Neural progenitor cell (in vitro differentiated cells): Measurements from ENCODE around the gene PTPRG. TPM values are rescaled to one million over a fixed set of nuclear protein-coding genes. Genes with fewer than 3 reads are reported as not detected.

ENCODE experiments used
- DNase-seq: peaks from one replicate; pipeline ENCODE4 v3.0.0-alpha.2; 2016; ENCODE audit warnings: low spot score
- H2AFZ ChIP-seq: fragments of 200-600 bp; sonication (generic); replicated peaks from 2 replicates; pipeline ENCODE4 v1.6.1; 2016; ENCODE audit warnings: antibody characterized with exemption
- H3F3A ChIP-seq: fragments of 200-600 bp; sonication (generic); 2 replicates; pipeline ENCODE4 v1.6.1; 2016; ENCODE audit warnings: antibody characterized with exemption, low read depth
- H3K27ac ChIP-seq: fragments of 200-600 bp; sonication (generic); 2 replicates; pipeline ENCODE4 v1.5.1; 2016; ENCODE audit warnings: mild to moderate bottlenecking
- H3K27me3 ChIP-seq: fragments of 200-600 bp; sonication (generic); 2 replicates; pipeline ENCODE4 v1.6.1; 2016; ENCODE audit warnings: mild to moderate bottlenecking, moderate library complexity
- H3K36me3 ChIP-seq: fragments of 200-600 bp; sonication (generic); 2 replicates; pipeline ENCODE4 v1.5.1; 2016
- H3K4me1 ChIP-seq: fragments of 200-600 bp; sonication (generic); 2 replicates; pipeline ENCODE4 v1.6.1; 2016; ENCODE audit warnings: mixed run types
- H3K4me2 ChIP-seq: fragments of 200-600 bp; sonication (generic); 2 replicates; pipeline ENCODE4 v1.6.1; 2016
- H3K4me3 ChIP-seq: fragments of 200-600 bp; sonication (generic); 2 replicates; pipeline ENCODE4 v1.5.1; 2016
- H3K79me2 ChIP-seq: fragments of 200-600 bp; sonication (generic); 2 replicates; pipeline ENCODE4 v1.6.1; 2016; ENCODE audit warnings: low read depth
- H3K9ac ChIP-seq: fragments of 200-600 bp; sonication (generic); 2 replicates; pipeline ENCODE4 v1.6.1; 2016
- H3K9me3 ChIP-seq: fragments of 200-600 bp; sonication (generic); 2 replicates; pipeline ENCODE4 v1.5.1; 2016; ENCODE audit warnings: low read depth
- H4K20me1 ChIP-seq: fragments of 200-600 bp; sonication (generic); 2 replicates; pipeline ENCODE4 v1.6.1; 2016; ENCODE audit warnings: low read depth
- H3K27ac Mint-ChIP-seq: 3 replicates; pipeline ENCODE4 v1.8.0; 2021; ENCODE audit warnings: mixed read lengths
- H3K27me3 Mint-ChIP-seq: 2 replicates; pipeline ENCODE4 v1.8.0; 2022; ENCODE audit warnings: low read depth, mild to moderate bottlenecking, inconsistent platforms, moderate library complexity, mixed read lengths; ENCODE audit not compliant: insufficient read depth
- H3K36me3 Mint-ChIP-seq: 3 replicates; pipeline ENCODE4 v1.8.0; 2021; ENCODE audit warnings: mixed read lengths
- H3K4me1 Mint-ChIP-seq: 3 replicates; pipeline ENCODE4 v1.8.0; 2021; ENCODE audit warnings: mixed read lengths
- H3K4me3 Mint-ChIP-seq: 3 replicates; pipeline ENCODE4 v1.8.0; 2021; ENCODE audit warnings: mild to moderate bottlenecking, moderate library complexity, mixed read lengths
- H3K9me3 Mint-ChIP-seq: 3 replicates; pipeline ENCODE4 v1.8.0; 2020; ENCODE audit warnings: mixed read lengths
- EZH2 ChIP-seq: fragments of 200-600 bp; sonication (generic); IDR thresholded peaks from 2 replicates; pipeline ENCODE4 v1.6.1; 2017; ENCODE audit warnings: antibody characterized with exemption, mild to moderate bottlenecking, moderate library complexity
- EZH2phosphoT487 ChIP-seq: fragments of 200-600 bp; sonication (generic); IDR thresholded peaks from 2 replicates; pipeline ENCODE4 v1.6.1; 2017; ENCODE audit warnings: antibody characterized with exemption
- total RNA-seq: library from RNA; depleted of rRNA; stranded (reverse); fragments of >200 nt; gene quantifications from 2 replicates; pipeline ENCODE4 v1.2.3, GENCODE V29; 2015; ENCODE audit warnings: low replicate concordance
- TF ChIP-seq, protein P1 (sequence below): fragments of 200-600 bp; sonication (generic); IDR thresholded peaks from 2 replicates; pipeline ENCODE4 v1.5.1; 2017; ENCODE audit warnings: antibody characterized with exemption, mild to moderate bottlenecking

Gene PTPRG
- total RNA-seq, 1 donor from 2014 or later: 65.3 TPM

DNA sequence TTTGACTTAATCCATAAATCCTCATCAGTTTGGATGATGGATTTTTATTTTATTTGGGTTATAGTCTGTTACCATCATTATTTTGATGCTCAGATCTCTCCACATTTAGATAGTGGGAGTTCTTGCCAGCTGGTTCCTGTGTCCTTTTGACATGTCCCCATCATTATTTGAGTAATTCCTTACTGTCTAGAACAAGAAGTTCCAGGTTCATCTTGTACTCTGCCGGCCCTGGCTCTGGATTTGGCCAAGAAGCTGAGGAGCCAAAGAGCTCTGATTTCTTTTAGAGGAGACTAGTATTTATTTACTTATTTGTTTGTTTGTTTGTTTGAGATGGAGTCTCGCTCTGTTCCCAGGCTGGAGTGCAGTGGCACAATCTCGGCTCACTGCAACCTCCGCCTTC lies 54.3 kb downstream of the PTPRG start:
- peaks cover 94% of the 10 kb centered on the region for H4K20me1 ChIP-seq
- H3K9ac ChIP-seq: no peak overlapping the region
- Mint-ChIP-seq H3K36me3 (peaks cover 13% of the 10 kb centered on the region), H3K4me3 (no peak overlapping the region), H3K27me3 (peaks cover 7% of the 10 kb centered on the region), H3K27ac (no peak overlapping the region), H3K9me3 (no peaks in the 10 kb centered on the region), H3K4me1 (peaks cover 21% of the 10 kb centered on the region)
- peaks cover 100% of the 10 kb centered on the region for H3K79me2 ChIP-seq
- H3K9me3 ChIP-seq: no peaks in the 10 kb centered on the region
- no peak overlapping the region for H3K4me2 ChIP-seq
- H3K27ac ChIP-seq: no peak overlapping the region
- TF ChIP-seq EZH2 (no peak), EZH2phosphoT487 (no peak)
- TF ChIP-seq, protein P1, sequence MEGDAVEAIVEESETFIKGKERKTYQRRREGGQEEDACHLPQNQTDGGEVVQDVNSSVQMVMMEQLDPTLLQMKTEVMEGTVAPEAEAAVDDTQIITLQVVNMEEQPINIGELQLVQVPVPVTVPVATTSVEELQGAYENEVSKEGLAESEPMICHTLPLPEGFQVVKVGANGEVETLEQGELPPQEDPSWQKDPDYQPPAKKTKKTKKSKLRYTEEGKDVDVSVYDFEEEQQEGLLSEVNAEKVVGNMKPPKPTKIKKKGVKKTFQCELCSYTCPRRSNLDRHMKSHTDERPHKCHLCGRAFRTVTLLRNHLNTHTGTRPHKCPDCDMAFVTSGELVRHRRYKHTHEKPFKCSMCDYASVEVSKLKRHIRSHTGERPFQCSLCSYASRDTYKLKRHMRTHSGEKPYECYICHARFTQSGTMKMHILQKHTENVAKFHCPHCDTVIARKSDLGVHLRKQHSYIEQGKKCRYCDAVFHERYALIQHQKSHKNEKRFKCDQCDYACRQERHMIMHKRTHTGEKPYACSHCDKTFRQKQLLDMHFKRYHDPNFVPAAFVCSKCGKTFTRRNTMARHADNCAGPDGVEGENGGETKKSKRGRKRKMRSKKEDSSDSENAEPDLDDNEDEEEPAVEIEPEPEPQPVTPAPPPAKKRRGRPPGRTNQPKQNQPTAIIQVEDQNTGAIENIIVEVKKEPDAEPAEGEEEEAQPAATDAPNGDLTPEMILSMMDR: no peak
- H3K4me3 ChIP-seq: no peak overlapping the region
- no peak overlapping the region for H2AFZ ChIP-seq
- H3F3A ChIP-seq: no peaks in the 10 kb centered on the region
- H3K27me3 ChIP-seq: no peaks in the 10 kb centered on the region
- H3K4me1 ChIP-seq: peaks cover 23% of the 10 kb centered on the region
- H3K36me3 ChIP-seq: no peaks in the 10 kb centered on the region
- no peak for DNase-seq

DNA sequence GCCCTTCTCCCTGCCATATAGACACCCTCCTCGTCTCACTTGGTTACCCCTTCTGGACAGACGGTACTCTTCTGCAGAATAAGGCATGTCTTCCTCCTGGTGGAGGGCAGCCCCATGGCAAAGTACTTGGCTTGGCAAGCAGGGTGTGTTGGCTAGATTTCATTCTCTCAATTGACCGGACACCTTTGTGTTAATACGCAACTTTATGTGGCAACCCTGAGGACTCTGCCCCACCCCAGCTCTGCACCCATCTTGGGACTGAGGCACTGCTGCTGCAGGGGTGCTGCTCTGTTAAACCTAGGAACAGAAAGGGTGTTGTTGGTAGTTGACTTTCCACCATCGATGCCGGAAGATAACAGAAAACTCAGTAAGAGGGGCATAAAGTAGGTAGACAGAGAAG lies 55.2 kb downstream of the PTPRG start:
- Histone ChIP-seq H3K9ac (no peak overlapping the region), H3K79me2 (peaks cover 99% of the 10 kb centered on the region), H3K9me3 (no peaks in the 10 kb centered on the region), H3K27ac (peak overlapping the region; percentile 8), H3K4me1 (peaks cover 22% of the 10 kb centered on the region), H4K20me1 (peaks cover 94% of the 10 kb centered on the region), H2AFZ (no peak overlapping the region), H3K27me3 (no peaks in the 10 kb centered on the region), H3K36me3 (no peaks in the 10 kb centered on the region), H3K4me3 (no peak overlapping the region), H3K4me2 (no peak overlapping the region), H3F3A (no peaks in the 10 kb centered on the region)
- no peak overlapping the region for H3K4me3 Mint-ChIP-seq
- TF ChIP-seq, protein P1: no peak
- no peak for TF ChIP-seq EZH2
- no peak for TF ChIP-seq EZH2phosphoT487
- H3K27me3 Mint-ChIP-seq: peaks cover 7% of the 10 kb centered on the region
- DNase-seq: no peak
- no peak overlapping the region for H3K27ac Mint-ChIP-seq
- H3K36me3 Mint-ChIP-seq: peaks cover 13% of the 10 kb centered on the region
- H3K9me3 Mint-ChIP-seq: no peaks in the 10 kb centered on the region
- H3K4me1 Mint-ChIP-seq: peaks cover 21% of the 10 kb centered on the region

- Histone ChIP-seq H3K9ac (no peak overlapping the region), H3K79me2 (peaks cover 99% of the 10 kb centered on the region), H3K27me3 (no peaks in the 10 kb centered on the region), H4K20me1 (peaks cover 94% of the 10 kb centered on the region), H3K4me3 (no peak overlapping the region), H3K36me3 (no peaks in the 10 kb centered on the region), H3K9me3 (no peaks in the 10 kb centered on the region), H2AFZ (no peak overlapping the region), H3K4me1 (peaks cover 18% of the 10 kb centered on the region), H3K4me2 (peak overlapping the region; percentile 60), H3F3A (no peaks in the 10 kb centered on the region), H3K27ac (peak overlapping the region; percentile 8)
- DNase-seq: no peak
- Mint-ChIP-seq H3K36me3 (peaks cover 13% of the 10 kb centered on the region), H3K9me3 (no peaks in the 10 kb centered on the region), H3K4me3 (no peak overlapping the region), H3K27me3 (peaks cover 7% of the 10 kb centered on the region), H3K4me1 (peaks cover 21% of the 10 kb centered on the region), H3K27ac (no peak overlapping the region)
- TF ChIP-seq, protein P1: no peak
- TF ChIP-seq EZH2phosphoT487: no peak
- no peak for TF ChIP-seq EZH2
These were observed 55.7 kb downstream of the PTPRG start for GRCh38 chr3:61617041-61617440.
